ENCODE results near the gene BMERB1.
"Not testable (repeated sequence)": the region's sequence is repeated elsewhere in the genome, so short reads cannot be mapped to it uniquely, and the experiment has no call there.

DNA sequence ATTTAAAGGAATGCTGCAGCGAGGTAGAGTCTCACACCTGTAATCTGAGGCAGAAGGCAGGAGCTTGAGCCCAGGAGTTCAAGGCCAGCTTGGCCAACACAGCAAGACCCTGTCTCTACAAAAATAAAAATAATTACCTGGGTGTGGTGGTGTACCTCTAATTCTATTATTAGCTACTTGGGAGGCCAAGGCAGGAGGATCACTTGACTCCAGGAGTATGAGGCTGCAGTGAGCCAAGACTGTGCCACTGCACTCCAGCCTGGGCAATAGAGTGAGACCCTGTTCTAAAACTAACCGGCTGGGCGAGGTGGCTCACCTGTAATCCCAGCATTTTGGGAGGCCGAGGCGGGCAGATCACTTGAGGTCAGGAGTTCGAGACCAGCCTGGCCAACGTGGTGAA is 18.9 kb downstream of the BMERB1 start:
- TF ChIP-seq, protein P1, sequence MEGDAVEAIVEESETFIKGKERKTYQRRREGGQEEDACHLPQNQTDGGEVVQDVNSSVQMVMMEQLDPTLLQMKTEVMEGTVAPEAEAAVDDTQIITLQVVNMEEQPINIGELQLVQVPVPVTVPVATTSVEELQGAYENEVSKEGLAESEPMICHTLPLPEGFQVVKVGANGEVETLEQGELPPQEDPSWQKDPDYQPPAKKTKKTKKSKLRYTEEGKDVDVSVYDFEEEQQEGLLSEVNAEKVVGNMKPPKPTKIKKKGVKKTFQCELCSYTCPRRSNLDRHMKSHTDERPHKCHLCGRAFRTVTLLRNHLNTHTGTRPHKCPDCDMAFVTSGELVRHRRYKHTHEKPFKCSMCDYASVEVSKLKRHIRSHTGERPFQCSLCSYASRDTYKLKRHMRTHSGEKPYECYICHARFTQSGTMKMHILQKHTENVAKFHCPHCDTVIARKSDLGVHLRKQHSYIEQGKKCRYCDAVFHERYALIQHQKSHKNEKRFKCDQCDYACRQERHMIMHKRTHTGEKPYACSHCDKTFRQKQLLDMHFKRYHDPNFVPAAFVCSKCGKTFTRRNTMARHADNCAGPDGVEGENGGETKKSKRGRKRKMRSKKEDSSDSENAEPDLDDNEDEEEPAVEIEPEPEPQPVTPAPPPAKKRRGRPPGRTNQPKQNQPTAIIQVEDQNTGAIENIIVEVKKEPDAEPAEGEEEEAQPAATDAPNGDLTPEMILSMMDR (optimal IDR thresholded peaks at IDR 0.05 in 1 of 3, IDR thresholded peaks at IDR 0.05 in 1 of 3, conservative IDR thresholded peaks at IDR 0.05 in 1 of 3; ENCODE audit: extremely low read depth in 1 of 3, insufficient read depth in 2 of 3, low read length in 3 of 3): not testable (repeated sequence)
- not testable (repeated sequence) for TF ChIP-seq EZH2 (IDR thresholded peaks at IDR 0.05; ENCODE audit: low read length)

All from keratinocyte (primary cell).